HG03139 (cell line): ENCODE results near the gene VPS35.

ENCODE experiments used
- ATAC-seq: cut with Tn5 transposase; IDR thresholded peaks from one replicate; pipeline ENCODE4 v1.9.1; 2021; ENCODE audit not compliant: unreplicated experiment

VPS35 gene

DNA sequence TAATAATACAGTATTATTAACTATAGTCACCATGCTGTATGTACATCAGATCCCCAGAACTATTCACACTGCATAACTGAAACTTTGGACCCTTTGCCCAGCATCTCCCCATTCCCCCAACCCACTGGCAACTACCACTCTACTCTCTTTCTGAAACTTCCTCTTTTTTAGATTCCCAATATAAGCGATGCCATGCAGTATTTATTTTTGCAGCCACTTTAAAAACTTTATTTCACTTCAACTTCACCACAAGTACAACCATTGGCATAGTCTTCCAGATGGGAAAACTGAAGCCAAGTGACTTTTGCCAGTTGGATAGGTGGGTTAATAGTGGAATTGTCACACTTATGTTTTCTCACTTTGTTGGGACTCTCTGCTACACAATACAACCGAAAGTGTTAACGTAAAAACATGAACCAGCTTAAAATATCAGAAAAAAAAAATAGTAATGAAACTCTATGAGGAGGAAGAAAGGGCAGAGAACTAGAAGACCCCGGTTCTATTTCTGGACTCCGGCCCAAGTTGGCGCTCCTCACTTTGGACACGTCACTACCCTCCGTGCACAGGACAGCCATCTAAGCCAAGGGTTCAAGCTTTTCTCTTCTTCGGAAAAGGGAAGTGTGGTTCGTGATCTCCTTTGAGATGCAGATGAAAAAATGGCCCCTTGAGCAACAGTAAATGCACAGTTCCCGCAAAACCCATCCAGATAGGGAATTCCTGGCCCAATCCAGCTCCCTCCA is 68.5 kb downstream of the VPS35 start:
- peak; percentile 5 for ATAC-seq

- no peak for ATAC-seq
Measured at GRCh38 chr16:46618516-46618915, 70.5 kb downstream of the VPS35 start.

DNA sequence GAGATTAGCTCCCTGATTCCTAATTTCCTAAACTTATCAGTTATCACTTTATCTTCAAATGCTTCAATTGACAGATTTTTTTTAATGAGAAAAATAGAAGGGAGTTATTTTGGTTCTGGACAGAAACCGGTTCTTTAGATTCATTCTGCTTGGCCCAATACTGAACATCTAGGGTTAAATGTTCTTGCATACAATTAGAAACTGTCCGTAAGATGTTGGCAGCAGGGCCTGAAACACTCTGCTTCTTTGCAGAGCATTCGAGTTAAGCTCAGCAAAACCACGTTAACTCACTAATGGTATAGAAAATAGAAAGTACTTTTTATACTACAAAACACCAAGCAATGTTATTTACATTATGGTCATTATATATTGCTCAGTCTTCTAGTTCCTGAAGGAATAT is 75.0 kb downstream of the VPS35 start:
- ATAC-seq = no peak

DNA sequence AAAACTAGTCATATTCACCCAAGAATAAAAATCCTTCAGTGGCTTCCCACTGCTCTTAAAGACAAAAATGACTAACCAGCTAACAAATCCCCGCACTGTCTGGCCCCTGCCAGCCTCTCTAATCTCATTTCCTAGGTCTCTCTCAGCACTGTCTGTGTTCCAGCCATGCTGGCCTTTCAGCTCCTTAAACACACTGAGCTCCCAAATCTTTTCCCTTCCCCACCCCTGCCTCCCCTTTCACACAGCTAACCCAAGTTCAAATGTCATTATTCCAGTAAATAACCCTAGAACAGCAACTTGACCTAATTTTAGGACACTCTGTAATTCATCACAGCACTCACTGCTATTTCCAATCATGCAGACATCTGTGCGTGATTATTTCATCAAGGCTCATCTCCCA is 75.6 kb downstream of the VPS35 start:
- no peak for ATAC-seq

DNA sequence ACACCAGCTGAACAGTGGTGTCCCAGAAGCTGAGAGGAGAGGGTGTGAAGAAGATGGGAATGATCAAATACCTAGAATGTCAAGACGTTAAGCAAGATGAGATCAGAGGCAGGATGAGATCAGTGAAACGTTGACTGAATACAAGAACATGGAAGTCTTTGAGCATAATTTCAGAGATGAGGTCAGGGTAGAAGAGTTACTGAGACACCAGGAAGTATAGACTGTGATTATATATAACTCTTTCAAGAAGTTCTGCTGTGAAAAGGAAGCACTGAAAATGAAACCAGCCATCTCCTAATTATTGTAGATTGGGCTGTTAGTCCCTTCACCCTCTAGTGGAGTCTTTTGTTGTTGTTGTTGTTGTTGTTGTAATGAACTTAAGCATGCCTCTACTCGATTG is 76.9 kb downstream of the VPS35 start:
- peak; percentile 47 for ATAC-seq

- no peak for ATAC-seq
Measured at GRCh38 chr16:46607529-46607928, 81.4 kb downstream of the VPS35 start.

- no peak for ATAC-seq
Measured at GRCh38 chr16:46606231-46606630, 82.7 kb downstream of the VPS35 start.
